Measurements from ENCODE around the gene ITPKB.
"Not testable (repeated sequence)": the region's sequence is repeated elsewhere in the genome, so short reads cannot be mapped to it uniquely, and the experiment has no call there.

The ITPKB gene

GRCh38 chr1:226754793-226755533 is 15.9 kb upstream of the ITPKB start:
- DNase-seq: no peak

GRCh38 chr1:226754097-226754496 is 15.0 kb upstream of the ITPKB start:
- no peak for DNase-seq

- no peak for DNase-seq
Observed at GRCh38 chr1:226751703-226752102, 12.6 kb upstream of the ITPKB start.

GRCh38 chr1:226751214-226751613 is 12.1 kb upstream of the ITPKB start:
- no peak for DNase-seq

GRCh38 chr1:226749467-226749866 is 10.4 kb upstream of the ITPKB start:
- DNase-seq: no peak

- DNase-seq: no peak
Observed at GRCh38 chr1:226748306-226748705, 9.2 kb upstream of the ITPKB start.

GRCh38 chr1:226747519-226748263 is 8.6 kb upstream of the ITPKB start:
- not testable (repeated sequence) for DNase-seq

GRCh38 chr1:226743259-226743658 is 4.2 kb upstream of the ITPKB start:
- no peak for DNase-seq

GRCh38 chr1:226741009-226741408 is 1.9 kb upstream of the ITPKB start:
- DNase-seq: no peak

GRCh38 chr1:226739696-226740065 is 599 bp upstream of the ITPKB start:
- no peak for DNase-seq

GRCh38 chr1:226738421-226738994 is 574 bp downstream of the ITPKB start:
- DNase-seq: peak; percentile 36

- no peak for DNase-seq
Observed at GRCh38 chr1:226737819-226738420, 1.2 kb downstream of the ITPKB start.

- no peak for DNase-seq
Observed at GRCh38 chr1:226736908-226737818, 1.9 kb downstream of the ITPKB start.

- DNase-seq: no peak
Observed at GRCh38 chr1:226736001-226736907, 2.8 kb downstream of the ITPKB start.

- no peak for DNase-seq
Observed at GRCh38 chr1:226735576-226735975, 3.5 kb downstream of the ITPKB start.

GRCh38 chr1:226734611-226735153 is 4.4 kb downstream of the ITPKB start:
- DNase-seq: no peak

GRCh38 chr1:226733876-226734275 is 5.2 kb downstream of the ITPKB start:
- DNase-seq: no peak

- no peak for DNase-seq
Observed at GRCh38 chr1:226733304-226733703, 5.8 kb downstream of the ITPKB start.

GRCh38 chr1:226732856-226733291 is 6.2 kb downstream of the ITPKB start:
- DNase-seq: no peak

- DNase-seq: no peak
Observed at GRCh38 chr1:226731257-226731893, 7.7 kb downstream of the ITPKB start.

GRCh38 chr1:226730836-226731235 is 8.2 kb downstream of the ITPKB start:
- DNase-seq: no peak

Measured in NCI-H1436 (cell line).